HG03196 (cell line): ENCODE measurements around the gene EVC.
"Not testable (repeated sequence)": the region's sequence is repeated elsewhere in the genome, so short reads cannot be mapped to it uniquely, and the experiment has no call there.

ENCODE experiments used
- ATAC-seq: cut with Tn5 transposase; IDR thresholded peaks from one replicate; pipeline ENCODE4 v1.9.1; 2021; ENCODE audit not compliant: unreplicated experiment

The EVC gene

GRCh38 chr4:5809216-5809776 lies 98.3 kb downstream of the EVC start:
- ATAC-seq = no peak

GRCh38 chr4:5810151-5810550 lies 99.2 kb downstream of the EVC start:
- no peak for ATAC-seq

- ATAC-seq = no peak
These were observed 99.9 kb downstream of the EVC start for GRCh38 chr4:5810770-5811430.

GRCh38 chr4:5812057-5812456 lies 101.1 kb downstream of the EVC start:
- not testable (repeated sequence) for ATAC-seq

GRCh38 chr4:5812506-5813229 lies 101.7 kb downstream of the EVC start:
- no peak for ATAC-seq

GRCh38 chr4:5813882-5814255 lies 102.9 kb downstream of the EVC start:
- ATAC-seq = no peak

GRCh38 chr4:5814421-5814820 lies 103.4 kb downstream of the EVC start:
- no peak for ATAC-seq

- ATAC-seq = no peak
These were observed 104.6 kb downstream of the EVC start for GRCh38 chr4:5815641-5816040.

- ATAC-seq = no peak
These were observed 105.1 kb downstream of the EVC start for GRCh38 chr4:5816101-5816500.

- ATAC-seq = no peak
These were observed 105.9 kb downstream of the EVC start for GRCh38 chr4:5816851-5817375.

- no peak for ATAC-seq
These were observed 110.8 kb downstream of the EVC start for GRCh38 chr4:5821665-5822358.

- ATAC-seq = no peak
These were observed 111.6 kb downstream of the EVC start for GRCh38 chr4:5822619-5823018.

- ATAC-seq = no peak
These were observed 112.7 kb downstream of the EVC start for GRCh38 chr4:5823542-5824211.

GRCh38 chr4:5824227-5824626 lies 113.2 kb downstream of the EVC start:
- no peak for ATAC-seq

- no peak for ATAC-seq
These were observed 113.6 kb downstream of the EVC start for GRCh38 chr4:5824635-5825034.

- no peak for ATAC-seq
These were observed 114.5 kb downstream of the EVC start for GRCh38 chr4:5825321-5826041.

GRCh38 chr4:5826437-5827107 lies 115.6 kb downstream of the EVC start:
- no peak for ATAC-seq

- no peak for ATAC-seq
These were observed 116.4 kb downstream of the EVC start for GRCh38 chr4:5827108-5828004.

GRCh38 chr4:5828005-5828391 lies 117.0 kb downstream of the EVC start:
- ATAC-seq = no peak
